ENCODE results near the gene CDH22.

DNA sequence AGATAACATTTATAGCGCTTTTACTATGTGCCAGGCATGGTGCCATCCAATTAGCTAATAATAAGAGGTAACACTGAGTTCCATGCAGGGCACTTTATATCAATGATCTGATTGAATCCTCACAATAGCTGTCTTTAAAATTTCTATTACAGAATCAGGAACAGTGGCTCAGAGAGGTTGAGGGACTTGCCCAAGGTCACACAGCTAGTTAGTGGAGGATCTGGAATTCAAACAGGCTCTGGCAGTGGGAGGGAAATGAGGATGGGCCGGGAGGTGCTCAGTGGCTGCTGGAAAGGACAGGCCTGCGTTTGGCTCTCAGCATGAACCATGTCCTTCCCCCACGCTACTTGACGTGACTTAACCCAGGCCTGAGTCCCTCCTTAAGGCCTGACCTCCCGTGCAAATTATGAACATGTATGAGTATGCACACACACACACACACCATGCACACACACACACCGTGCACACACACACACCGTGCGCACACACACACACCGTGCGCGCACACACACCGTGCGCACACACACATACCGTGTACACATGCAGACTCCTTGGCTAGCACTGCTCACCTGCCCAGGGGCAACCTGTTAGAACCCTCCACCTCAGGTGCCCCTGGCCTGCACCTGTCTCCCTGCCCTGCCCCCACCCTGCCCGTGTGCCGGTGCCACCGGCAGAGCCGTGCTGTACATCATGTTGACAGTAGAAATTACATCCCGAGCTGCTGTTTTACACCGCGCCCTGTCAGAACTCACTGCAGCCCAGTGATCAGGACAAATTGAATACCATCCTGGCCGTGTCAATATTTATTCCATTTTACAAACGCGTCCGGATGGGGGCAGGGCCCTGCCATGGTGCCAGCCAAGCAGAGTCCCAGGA is 43.7 kb downstream of the CDH22 start:
- no peak for TF ChIP-seq POLR2A (IDR thresholded peaks at IDR 0.05)
- no peak for TF ChIP-seq CTCF (IDR thresholded peaks at IDR 0.05)

All from right lobe of liver (tissue), 4 donors.